Left hindlimb (tissue), 1 donor: Measurements from ENCODE around the gene RHCG.

Source experiments
- DNase-seq: peaks from one replicate; pipeline ENCODE4 v3.0.0-alpha.2; 2018

RHCG gene

GRCh38 chr15:89442671-89443307 lies 53.6 kb downstream of the RHCG start:
- DNase-seq: no peak

DNA sequence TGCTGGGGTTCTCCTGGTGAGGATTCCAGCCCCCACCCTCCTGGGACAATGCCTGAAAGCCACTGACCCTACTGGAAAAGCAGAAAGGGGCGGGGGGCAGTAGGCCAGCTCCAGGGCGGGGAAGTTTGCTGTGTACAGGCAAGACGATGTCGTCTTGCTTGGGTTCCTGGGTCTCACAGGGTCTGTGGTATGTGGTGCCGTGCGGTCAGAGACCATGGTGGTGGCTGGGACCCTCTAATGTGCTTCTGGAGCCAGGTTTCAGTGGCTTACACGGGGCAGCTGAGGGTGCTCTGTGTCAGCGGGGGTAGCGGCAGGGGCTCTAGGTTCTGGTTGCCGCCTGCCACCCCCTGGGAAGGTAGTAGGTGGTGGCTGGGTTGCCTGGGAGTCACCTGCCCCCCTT lies 54.2 kb downstream of the RHCG start:
- no peak for DNase-seq

DNA sequence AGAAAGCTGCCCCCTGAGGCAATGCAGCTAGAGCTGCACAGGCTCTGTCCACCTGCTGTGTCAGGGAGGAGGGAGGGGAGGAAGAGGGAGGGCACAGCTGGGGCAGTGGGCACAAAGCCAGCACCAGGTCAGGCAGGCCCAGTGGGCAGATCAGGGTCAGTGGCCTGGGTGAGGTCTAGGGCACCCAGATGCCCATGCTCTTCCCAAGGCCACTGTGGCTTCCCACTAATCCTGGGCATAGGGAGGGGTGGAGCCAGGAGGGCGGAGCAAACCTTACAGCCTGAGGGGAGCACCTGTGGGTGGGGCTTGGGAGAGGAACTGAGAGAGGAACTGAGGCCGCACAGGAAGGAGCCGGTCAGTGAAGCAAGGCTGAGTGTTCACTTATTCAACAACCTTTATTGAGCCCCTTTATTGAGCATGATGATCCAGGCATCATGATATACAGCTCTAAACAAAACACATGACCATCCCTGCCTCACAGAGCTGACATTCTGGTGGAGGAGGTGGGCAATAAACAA lies 55.0 kb downstream of the RHCG start:
- no peak for DNase-seq

DNA sequence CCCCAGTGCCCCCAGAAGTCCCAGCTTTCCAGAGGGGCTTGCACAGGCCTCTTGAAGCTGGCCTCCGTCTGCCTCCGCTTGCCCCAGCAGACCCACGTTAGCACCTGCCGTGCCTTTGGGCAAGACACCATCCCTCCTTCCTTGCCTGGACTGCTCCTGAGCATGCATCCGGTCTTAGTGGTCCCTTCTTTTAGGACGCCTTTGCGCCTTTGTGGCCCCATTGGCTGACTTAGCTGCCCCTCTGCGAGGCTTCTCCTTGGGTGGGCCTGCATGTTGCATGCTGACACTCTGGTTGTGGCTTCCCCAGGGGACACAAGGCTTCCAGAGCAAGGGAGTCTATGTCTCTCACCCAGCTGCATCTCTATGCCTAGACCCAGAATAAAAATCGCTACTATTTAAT lies 56.6 kb downstream of the RHCG start:
- DNase-seq: no peak

- no peak for DNase-seq
Measured at GRCh38 chr15:89436560-89437311, 59.6 kb downstream of the RHCG start.

GRCh38 chr15:89435362-89435761 lies 61.0 kb downstream of the RHCG start:
- no peak for DNase-seq

- no peak for DNase-seq
Measured at GRCh38 chr15:89433686-89434085, 62.7 kb downstream of the RHCG start.

DNA sequence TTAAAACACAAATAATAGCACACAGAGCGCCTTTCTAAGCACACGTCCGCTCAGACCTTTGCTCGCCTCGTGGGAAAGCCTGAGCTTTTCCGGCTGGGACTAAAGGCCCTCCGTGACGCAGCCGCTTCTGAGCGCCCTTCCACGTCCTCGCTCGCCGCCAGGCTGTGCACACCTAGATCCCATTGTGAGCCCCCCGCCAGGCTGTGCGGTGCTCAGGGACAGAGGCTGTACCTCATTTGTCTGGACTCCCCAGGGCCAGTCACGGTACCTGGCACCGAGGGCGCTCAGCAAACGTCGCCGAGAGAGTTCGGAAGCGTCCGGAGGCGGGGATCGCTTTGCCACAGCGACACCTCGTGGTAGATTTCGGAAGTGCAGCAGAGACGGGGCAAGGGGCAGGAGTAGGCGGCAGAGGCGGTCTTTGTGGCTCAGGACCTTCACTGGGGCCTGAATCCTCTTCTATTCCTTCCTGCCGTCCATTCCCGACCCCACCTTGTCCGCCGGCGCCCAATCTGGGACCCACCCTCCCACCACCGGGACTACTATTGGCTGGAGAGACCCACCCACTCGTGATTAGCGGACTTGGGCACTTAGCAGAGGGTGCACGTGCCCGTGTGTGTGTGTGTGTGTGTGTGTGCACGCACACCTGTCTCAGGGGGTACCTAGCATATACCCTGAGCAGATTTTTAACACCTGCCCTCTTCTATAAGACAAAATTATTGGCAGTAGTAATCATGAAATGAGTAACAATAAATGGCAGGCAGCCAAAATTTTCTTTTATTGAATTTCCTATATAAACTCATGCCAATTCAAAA lies 65.6 kb downstream of the RHCG start:
- DNase-seq: peak; percentile 82

- DNase-seq: no peak
Measured at GRCh38 chr15:89429986-89430385, 66.4 kb downstream of the RHCG start.

- no peak for DNase-seq
Measured at GRCh38 chr15:89429023-89429422, 67.4 kb downstream of the RHCG start.

DNA sequence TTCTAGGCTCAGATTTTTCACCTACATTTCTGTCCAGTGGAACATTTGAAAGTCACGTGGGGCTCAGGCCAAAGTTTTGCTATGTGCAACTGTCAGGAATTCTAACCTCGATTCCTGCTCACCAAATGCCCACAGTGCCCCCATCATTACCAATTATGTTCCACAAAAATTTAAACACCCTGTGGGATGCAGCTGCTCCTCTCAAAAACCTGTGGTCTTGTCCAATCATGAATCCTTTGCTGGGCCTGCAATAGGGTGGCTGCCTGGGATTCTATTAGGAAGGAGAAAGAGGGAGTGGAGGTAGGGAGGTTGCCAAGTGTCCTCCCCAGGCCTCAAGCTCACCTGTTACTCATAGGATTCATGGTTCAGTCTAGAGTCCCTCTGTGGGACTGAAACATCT lies 68.1 kb downstream of the RHCG start:
- DNase-seq: no peak

- DNase-seq: no peak
Measured at GRCh38 chr15:89426500-89426899, 69.9 kb downstream of the RHCG start.

GRCh38 chr15:89423981-89424380 lies 72.4 kb downstream of the RHCG start:
- no peak for DNase-seq
